Activated T-cell treated with anti-CD3 and anti-CD28 coated beads, Interleukin-2, amount 50 U/mL, for 4 hours (primary cell): ENCODE measurements around the gene OR4X1. TPM values are rescaled to one million over a fixed set of nuclear protein-coding genes. Genes with fewer than 3 reads are reported as not detected.

Experiments
- total RNA-seq, 3 donors: library from RNA; stranded (reverse); gene quantifications; one replicate each; pipeline ENCODE4 v1.2.1, GENCODE V29; 2021

OR4X1 gene
- total RNA-seq, 3 donors from 2014 or later = not detected

Other genes with a start within 250 kb of the OR4X1 start
- gene OR4B1, start 47.1 kb upstream of the OR4X1 start, total RNA-seq = not detected
- gene OR4X2, start 18.8 kb upstream of the OR4X1 start, total RNA-seq = not detected
- not detected for gene OR4S1, start 42.4 kb downstream of the OR4X1 start, total RNA-seq
- not detected for gene OR4C3, start 61.1 kb downstream of the OR4X1 start, total RNA-seq
- gene OR4C5, start 102.6 kb downstream of the OR4X1 start, total RNA-seq = not detected
- not detected for gene OR4A47, start 224.9 kb downstream of the OR4X1 start, total RNA-seq